GM18508 (cell line): ENCODE data around the gene NDUFAF3.

Experiments used
- ATAC-seq: cut with Tn5 transposase; IDR thresholded peaks from one replicate; pipeline ENCODE4 v1.9.1; 2021; ENCODE audit warnings: moderate number of reproducible peaks; ENCODE audit not compliant: insufficient read depth, unreplicated experiment

Gene NDUFAF3

GRCh38 chr3:49017229-49017970, 4.5 kb upstream of the NDUFAF3 start:
- ATAC-seq: no peak

DNA sequence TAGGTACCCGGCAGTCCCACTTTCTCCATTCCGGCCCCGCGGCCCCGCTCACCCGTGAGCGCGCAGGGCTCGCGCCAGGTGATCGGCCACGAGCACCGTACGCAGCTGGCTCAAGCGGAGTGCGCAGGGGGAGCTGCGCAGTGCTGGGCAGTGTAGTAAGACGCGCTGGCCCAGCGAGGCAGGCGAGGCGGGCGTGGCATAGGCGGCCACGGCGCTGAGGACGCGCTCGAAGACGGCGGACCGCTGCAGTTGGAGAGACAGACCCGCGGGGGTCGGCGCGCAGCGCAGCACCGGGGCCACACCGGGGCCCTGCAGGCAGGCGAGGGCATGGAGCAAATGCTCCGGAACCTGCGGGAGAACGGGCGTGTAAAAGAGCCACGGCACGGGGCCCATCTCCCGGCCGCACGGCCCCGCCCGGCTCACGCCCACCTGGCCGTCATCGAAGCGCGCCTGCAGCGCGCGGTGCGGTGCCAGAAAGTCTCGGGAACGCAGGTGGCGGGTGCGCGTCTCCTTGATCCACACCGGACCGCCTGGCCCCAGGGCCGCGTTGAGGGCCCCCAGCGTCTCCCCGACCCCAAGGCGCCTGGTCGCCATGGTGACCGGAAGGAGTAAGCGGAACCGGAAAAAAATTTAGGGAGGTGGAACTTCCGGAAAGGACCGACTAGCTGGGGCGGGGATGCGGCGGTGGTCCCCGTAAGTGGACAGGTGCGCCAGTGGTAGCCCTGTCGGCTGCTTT, 3.8 kb upstream of the NDUFAF3 start, which contains the start of gene DALRD3:
TSS of gene DALRD3 (minus strand) at position 610 of the 736 bp plus-strand sequence. CDS start at position 594, 16 bp downstream.
- ATAC-seq: no peak

DNA sequence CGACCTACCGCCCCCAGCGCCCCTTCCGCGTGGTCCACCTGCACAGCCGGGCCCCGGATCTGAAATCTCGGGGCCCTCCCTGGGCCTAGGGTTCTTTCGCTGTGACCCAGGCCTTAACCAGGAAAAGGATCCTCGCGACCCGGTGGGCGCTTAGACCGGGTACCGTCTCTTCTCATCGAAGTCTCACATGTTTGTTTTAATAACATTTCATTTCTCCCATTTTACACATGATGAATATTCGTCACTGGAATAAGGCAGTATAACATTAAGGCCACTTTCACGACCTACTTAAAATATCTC, 3.3 kb upstream of the NDUFAF3 start:
- ATAC-seq: no peak

DNA sequence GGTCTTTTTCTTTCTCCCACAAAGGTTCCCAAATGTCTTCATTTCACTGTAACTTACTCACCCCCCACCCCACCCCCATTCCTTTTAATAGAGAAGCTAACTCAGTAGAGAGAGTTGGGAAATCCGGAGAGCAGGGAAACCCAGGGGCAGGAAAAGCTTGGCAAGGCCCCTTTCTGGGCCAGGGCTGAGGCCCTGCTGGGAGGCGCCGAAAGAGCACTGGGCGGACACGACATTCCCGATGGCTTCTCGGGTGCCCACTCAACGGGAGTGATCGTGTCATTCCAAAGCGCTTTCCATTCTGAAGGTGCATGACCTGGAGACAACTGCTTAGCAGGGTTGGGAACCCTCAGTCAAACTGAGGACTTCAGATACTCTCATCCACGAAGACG, 2.0 kb upstream of the NDUFAF3 start:
- ATAC-seq: no peak

DNA sequence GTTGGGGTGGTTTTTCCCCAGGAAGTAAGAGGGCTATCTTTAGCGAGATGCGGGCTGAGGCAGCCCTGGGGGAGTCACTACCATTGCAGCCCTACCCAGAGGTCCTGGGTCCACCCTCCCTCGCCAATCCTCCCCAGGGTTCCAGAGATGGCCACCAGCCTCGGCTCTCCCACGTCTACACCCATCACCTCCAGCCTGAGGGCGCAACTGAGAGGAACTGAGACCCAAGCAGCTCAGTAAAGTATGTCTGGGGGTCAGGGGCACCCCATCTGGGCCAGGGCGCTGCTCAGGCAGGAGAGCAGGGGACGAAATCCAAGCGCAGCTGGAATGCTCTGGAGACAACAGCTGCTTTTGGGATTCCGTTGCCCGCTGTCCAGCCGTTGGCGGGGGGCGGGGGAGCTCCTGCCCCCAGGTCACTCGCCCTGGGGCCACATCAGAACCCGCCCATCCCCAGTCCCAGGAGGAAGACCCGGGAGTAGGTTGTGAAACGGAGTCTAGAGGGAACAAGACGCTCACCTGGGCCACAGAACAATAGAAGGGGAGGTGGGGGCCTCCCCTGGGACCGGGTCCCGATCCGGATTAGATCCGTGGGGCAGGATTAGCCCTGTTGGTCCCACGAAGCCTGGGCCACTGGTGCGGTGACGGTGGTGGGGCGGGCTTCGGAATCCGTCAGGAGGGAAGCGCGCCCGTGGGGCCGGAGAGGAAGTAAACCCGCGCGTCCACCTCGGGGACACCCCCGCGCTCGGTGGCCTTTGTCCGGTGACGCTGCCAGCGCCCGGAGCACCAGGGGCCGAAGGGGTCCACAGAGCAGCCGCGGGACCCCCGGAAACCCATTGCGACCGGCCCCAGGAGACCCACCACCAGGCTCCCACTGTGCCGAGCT, 1.4 kb upstream of the NDUFAF3 start:
- ATAC-seq: no peak

DNA sequence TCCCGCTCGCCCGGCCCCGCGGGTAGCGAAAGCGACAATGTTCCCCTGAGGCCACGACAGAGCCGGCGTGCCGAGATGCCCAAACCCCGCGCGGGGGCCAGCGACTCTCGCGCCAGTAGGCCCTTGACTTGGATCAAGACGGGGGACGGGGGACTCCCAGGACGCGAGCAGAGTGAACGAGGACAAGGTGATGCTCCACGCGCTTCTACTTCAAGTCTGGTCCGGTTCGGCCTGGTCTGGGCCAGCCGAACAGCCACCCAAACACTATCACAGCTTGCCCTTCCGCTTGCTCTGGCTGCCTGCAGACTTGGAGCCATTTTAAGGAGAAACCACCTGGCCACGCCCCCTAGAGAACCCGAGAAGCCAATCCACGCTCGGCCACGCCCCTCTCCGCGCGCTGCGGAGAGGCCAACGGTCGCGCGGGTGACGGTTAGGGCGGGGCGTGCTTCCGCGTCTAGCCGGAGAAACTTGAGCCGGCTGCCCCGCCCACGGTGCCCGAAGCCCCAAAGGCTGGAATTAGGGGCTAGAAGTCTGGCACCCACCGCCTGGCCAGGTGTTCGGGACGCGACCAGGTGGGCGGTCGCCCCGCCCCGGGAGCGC, 608 bp upstream of the NDUFAF3 start:
- ATAC-seq: peak; percentile 24

DNA sequence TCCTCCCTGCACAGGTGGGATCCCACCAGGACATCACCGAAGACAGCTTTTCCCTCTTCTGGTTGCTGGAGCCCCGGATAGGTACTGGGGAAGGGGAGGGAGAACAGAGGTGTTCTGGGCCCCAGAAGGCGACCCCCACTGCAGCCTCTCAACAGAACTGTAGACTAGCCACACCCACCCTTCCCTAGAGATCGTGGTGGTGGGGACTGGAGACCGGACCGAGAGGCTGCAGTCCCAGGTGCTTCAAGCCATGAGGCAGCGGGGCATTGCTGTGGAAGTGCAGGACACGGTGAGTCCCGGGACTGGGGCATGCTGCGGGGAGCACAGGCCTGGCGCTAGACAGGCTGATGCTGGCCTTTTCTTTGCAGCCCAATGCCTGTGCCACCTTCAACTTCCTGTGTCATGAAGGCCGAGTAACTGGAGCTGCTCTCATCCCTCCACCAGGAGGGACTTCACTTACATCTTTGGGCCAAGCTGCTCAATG, 809 bp downstream of the NDUFAF3 start:
- ATAC-seq: no peak

- no peak for ATAC-seq
Observed at GRCh38 chr3:49023775-49024174, 1.9 kb downstream of the NDUFAF3 start.

- ATAC-seq: no peak
Observed at GRCh38 chr3:49024449-49024848, 2.5 kb downstream of the NDUFAF3 start.

GRCh38 chr3:49025005-49025792, 3.3 kb downstream of the NDUFAF3 start:
- ATAC-seq: no peak

- ATAC-seq: no peak
Observed at GRCh38 chr3:49025793-49026520, 4.0 kb downstream of the NDUFAF3 start.

DNA sequence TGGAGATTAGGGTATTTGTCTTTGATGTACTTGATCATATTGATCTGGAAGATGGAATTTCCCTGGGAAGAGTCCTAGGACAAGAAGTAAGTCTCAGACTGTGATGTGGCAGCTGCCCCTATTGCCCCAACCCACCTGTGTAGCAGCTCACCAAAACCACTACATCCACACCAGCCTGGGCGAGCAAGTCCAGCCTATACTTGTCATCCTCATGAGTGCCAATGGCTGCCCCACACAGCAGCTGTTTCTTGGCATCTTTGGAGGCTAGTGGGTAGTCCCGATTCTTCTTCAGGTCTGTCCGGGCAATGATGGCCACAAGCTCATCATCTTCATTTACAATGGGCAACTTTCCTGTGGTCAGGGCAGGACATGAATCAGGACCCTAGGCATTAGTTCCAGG, 4.6 kb downstream of the NDUFAF3 start:
- ATAC-seq: no peak

GRCh38 chr3:49027634-49028033, 5.7 kb downstream of the NDUFAF3 start:
- no peak for ATAC-seq

GRCh38 chr3:49028298-49028672, 6.4 kb downstream of the NDUFAF3 start:
- no peak for ATAC-seq

GRCh38 chr3:49028673-49029562, 7.0 kb downstream of the NDUFAF3 start, which contains the start of gene IMPDH2:
TSS of gene IMPDH2 (minus strand) at chr3:49029398. CDS start at chr3:49029350, 48 bp downstream.
- peak; percentile 53 for ATAC-seq

DNA sequence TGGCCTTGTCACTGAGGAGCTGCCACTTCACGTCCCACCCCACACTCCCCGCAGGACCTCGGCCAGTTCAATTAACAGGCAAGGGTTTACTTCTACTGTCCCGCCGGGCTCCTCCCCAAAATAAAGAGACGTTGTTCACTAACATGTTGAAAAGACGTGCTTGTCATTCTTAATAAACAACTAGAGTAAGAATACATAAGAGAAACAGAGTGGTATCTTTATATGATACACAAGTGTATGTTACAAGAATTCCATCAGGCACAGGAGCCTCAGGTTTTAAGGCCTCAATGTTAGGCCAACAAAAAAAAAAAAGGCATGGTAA, 7.6 kb downstream of the NDUFAF3 start:
- ATAC-seq: peak; percentile 7

GRCh38 chr3:49030321-49030720, 8.4 kb downstream of the NDUFAF3 start:
- ATAC-seq: no peak

GRCh38 chr3:49032646-49033304, 10.9 kb downstream of the NDUFAF3 start:
- ATAC-seq: no peak
